Transverse colon (tissue), 4 donors: ENCODE data around the gene MYCBP2. TPM values are rescaled to one million over a fixed set of nuclear protein-coding genes. Genes with fewer than 3 reads are reported as not detected.

ENCODE experiments used
- DNase-seq: peaks from one replicate; pipeline ENCODE4 v3.0.0-alpha.2; 2019
- H3K27ac ChIP-seq, 4 donors: fragments of 200-600 bp; sonication (generic); 2 replicates each; pipeline ENCODE4 v1.5.1; 2016 to 2018; ENCODE audit warnings: inconsistent platforms in 4 of 4
- H3K27me3 ChIP-seq: fragments of 200-600 bp; sonication (generic); 2 replicates; pipeline ENCODE4 v1.5.1; 2017; ENCODE audit warnings: inconsistent platforms
- H3K36me3 ChIP-seq, 4 donors: fragments of 200-600 bp; sonication (generic); 2 replicates each; pipeline ENCODE4 v1.5.1; 2017 to 2019; ENCODE audit warnings: inconsistent platforms in 4 of 4
- H3K4me1 ChIP-seq, 4 donors: fragments of 200-600 bp; sonication (generic); 2 replicates each; pipeline ENCODE4 v1.5.1; 2017 to 2020; ENCODE audit warnings: inconsistent platforms in 4 of 4
- H3K4me3 ChIP-seq, 4 donors: fragments of 200-600 bp; sonication (generic); 1 replicate in 1 of 4; 2 replicates in 3 of 4; pipeline versions ENCODE4 v1.5.1 to v1.6.1; 2017 to 2019; ENCODE audit warnings: inconsistent platforms in 4 of 4
- H3K9me3 ChIP-seq, 2 donors: fragments of 200-600 bp; sonication (generic); 2 replicates each; pipeline ENCODE4 v1.5.1; 2017 to 2019; ENCODE audit warnings: inconsistent platforms in 2 of 2
- CTCF ChIP-seq, 5 experiments: fragments of 200-600 bp in 3 of 5; fragments of 450-650 bp in 2 of 5; sonication (generic) in 3 of 5; IDR thresholded peaks; 1 replicate in 2 of 5; 2 replicates in 3 of 5; pipeline ENCODE4 v1.5.1; 2016 to 2017; ENCODE audit warnings: antibody characterized with exemption in 5 of 5, inconsistent platforms in 3 of 5, mild to moderate bottlenecking in 2 of 5, moderate library complexity in 1 of 5
- EP300 ChIP-seq: sonication (generic); formaldehyde crosslinking; IDR thresholded peaks from one replicate; pipeline ENCODE4 v1.6.1; 2017; ENCODE audit warnings: antibody characterized with exemption, low read depth
- POLR2A ChIP-seq: fragments of 450-650 bp; IDR thresholded peaks from one replicate; pipeline ENCODE4 v1.6.1; 2016; ENCODE audit warnings: antibody characterized with exemption, mild to moderate bottlenecking, moderate library complexity
- POLR2AphosphoS5 ChIP-seq, 3 donors: sonication (generic); formaldehyde crosslinking; IDR thresholded peaks; one replicate each; pipeline ENCODE4 v1.6.1; 2016; ENCODE audit warnings: antibody characterized with exemption in 3 of 3
- WGBS, 2 donors: methylation state at CpG; one replicate each; pipeline ENCODE4 v1.1.5; 2018; ENCODE audit warnings: low coverage in 1 of 2; 5-methylcytosine and 5-hydroxymethylcytosine counted together
- in situ Hi-C, 4 donors: fragments of 200-750 bp; cut with MboI; loops; one replicate each; pipeline versions ENCODE4 v1.15.0 to v1.15.1; 2017; ENCODE audit warnings: low sequenced_read_pairs in 3 of 4, low pct_ligation_motif_present in 1 of 4, low pct_unique_long_range_greater_than_20kb in 1 of 4
- intact Hi-C: fragments of 100-400 bp; cut with DNase I; formaldehyde crosslinking; loops from one replicate; pipeline ENCODE4 v1.15.1; 2023; ENCODE audit warnings: low total_unique reads
- total RNA-seq, 4 donors: library from RNA; depleted of rRNA; stranded (reverse); fragments of >200 nt; gene quantifications; one replicate each; pipeline ENCODE4 v1.1.0, GENCODE V29; 2016

Gene MYCBP2
- total RNA-seq, 4 donors from 2014 or later = 41.0 to 95.0 (median 48.3) TPM

GRCh38 chr13:77034881-77035280 lies 292.0 kb downstream of the MYCBP2 start:
- H3K4me3 ChIP-seq = no peak overlapping the region
- H3K4me1 ChIP-seq = no peaks in the 10 kb centered on the region
- no peaks in the 10 kb centered on the region for H3K36me3 ChIP-seq
- no peak for DNase-seq
- WGBS, 2 donors = 86 to 94% methylated on average over 4 to 5 of the region's 5 CpGs
- intact Hi-C loops (no loop called here), in situ Hi-C loops (no loop called here)
- H3K27me3 ChIP-seq = no peaks in the 10 kb centered on the region
- no peak overlapping the region for H3K27ac ChIP-seq
- no peak for TF ChIP-seq CTCF (IDR thresholded peaks at IDR 0.05)
- TF ChIP-seq EP300 = no peak
- no peak for TF ChIP-seq POLR2A
- no peak for TF ChIP-seq POLR2AphosphoS5 (IDR thresholded peaks at IDR 0.05)
- no peaks in the 10 kb centered on the region for H3K9me3 ChIP-seq

GRCh38 chr13:77033717-77034302 lies 293.1 kb downstream of the MYCBP2 start:
- no peak overlapping the region for H3K4me3 ChIP-seq
- no peak overlapping the region for H3K27ac ChIP-seq
- no peaks in the 10 kb centered on the region for H3K4me1 ChIP-seq
- no peaks in the 10 kb centered on the region for H3K27me3 ChIP-seq
- intact Hi-C loops = no loop called here
- H3K9me3 ChIP-seq = no peaks in the 10 kb centered on the region
- WGBS, 2 donors = 80 to 83% methylated on average over 4 of the region's 4 CpGs
- DNase-seq = no peak
- in situ Hi-C loops = no loop called here
- TF ChIP-seq CTCF (IDR thresholded peaks at IDR 0.05) (no peak), POLR2A (no peak), EP300 (no peak), POLR2AphosphoS5 (IDR thresholded peaks at IDR 0.05) (no peak)
- no peaks in the 10 kb centered on the region for H3K36me3 ChIP-seq

GRCh38 chr13:77031656-77032243 lies 295.1 kb downstream of the MYCBP2 start:
- Histone ChIP-seq H3K27ac (no peak overlapping the region), H3K4me1 (peaks cover 0 to 10% (median 1%) of the 10 kb centered on the region in 4 donors), H3K36me3 (no peaks in the 10 kb centered on the region), H3K9me3 (no peaks in the 10 kb centered on the region), H3K27me3 (no peaks in the 10 kb centered on the region), H3K4me3 (no peak overlapping the region)
- WGBS, 2 donors = 77 to 90% methylated on average over 4 to 6 of the region's 6 CpGs
- no peak for DNase-seq
- intact Hi-C loops = no loop called here
- TF ChIP-seq EP300 (no peak), POLR2AphosphoS5 (IDR thresholded peaks at IDR 0.05) (no peak), POLR2A (no peak), CTCF (IDR thresholded peaks at IDR 0.05) (no peak)
- in situ Hi-C loops = no loop called here

- Histone ChIP-seq H3K4me1 (peaks cover 0 to 25% (median 9%) of the 10 kb centered on the region in 4 donors), H3K4me3 (no peak overlapping the region), H3K9me3 (no peaks in the 10 kb centered on the region), H3K36me3 (no peaks in the 10 kb centered on the region), H3K27ac (no peak overlapping the region), H3K27me3 (no peaks in the 10 kb centered on the region)
- in situ Hi-C loops (no loop called here), intact Hi-C loops (no loop called here)
- 96 to 100% methylated on average over 1 of the region's 1 CpG for WGBS, 2 donors
- TF ChIP-seq EP300 (no peak), POLR2AphosphoS5 (IDR thresholded peaks at IDR 0.05) (no peak), POLR2A (no peak), CTCF (IDR thresholded peaks at IDR 0.05) (no peak)
- DNase-seq = no peak
These were observed 297.5 kb downstream of the MYCBP2 start for GRCh38 chr13:77029436-77029835.
